GM18868 (cell line): Measurements from ENCODE around the gene DCUN1D2.

Source experiments
- ATAC-seq: cut with Tn5 transposase; IDR thresholded peaks from one replicate; pipeline ENCODE4 v1.9.1; 2021; ENCODE audit warnings: mild to moderate bottlenecking, moderate library complexity; ENCODE audit not compliant: unreplicated experiment

DCUN1D2 gene

GRCh38 chr13:113412440-113412839, 78.1 kb downstream of the DCUN1D2 start:
- ATAC-seq = no peak

DNA sequence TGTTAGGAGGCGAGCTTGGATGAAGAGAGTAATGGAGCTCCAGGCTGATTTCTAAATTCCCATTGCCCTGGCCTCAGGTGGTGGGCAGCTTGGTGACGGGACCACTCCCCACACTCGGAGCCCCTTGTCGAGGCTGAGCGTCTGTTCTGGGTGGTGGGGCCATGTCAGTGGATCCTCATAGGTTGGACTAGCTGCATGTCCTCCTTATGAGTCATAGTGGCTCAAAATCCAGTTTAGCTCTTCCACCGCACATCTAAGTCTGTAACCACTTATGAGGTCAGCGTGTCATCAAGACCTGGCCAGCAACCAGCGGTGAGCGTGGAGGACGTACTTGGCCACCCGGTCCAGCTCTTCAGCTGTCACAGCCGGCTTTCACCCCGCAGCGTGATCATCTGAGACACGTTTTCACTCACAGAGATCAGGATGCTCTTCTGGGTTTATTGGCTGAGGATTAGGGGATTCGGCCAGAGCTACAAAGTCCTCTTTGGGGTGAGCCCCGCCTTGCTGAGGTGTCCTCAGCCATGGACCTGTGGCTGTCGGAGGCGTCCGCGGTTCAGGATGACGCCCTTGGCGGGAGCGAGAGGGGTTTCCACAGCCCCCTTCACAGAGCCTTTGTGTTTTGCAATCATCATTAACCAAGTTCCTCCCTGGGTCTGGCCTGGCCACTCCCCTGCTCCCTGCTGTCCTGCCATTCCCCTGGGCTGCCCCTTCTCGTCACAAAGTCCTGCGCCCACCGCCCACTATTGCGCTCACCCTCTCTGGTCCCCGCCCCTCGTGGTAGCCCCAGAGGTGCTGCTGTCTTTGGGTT, 79.1 kb downstream of the DCUN1D2 start:
- no peak for ATAC-seq

- ATAC-seq = no peak
These were observed 79.9 kb downstream of the DCUN1D2 start for GRCh38 chr13:113410472-113411201.

DNA sequence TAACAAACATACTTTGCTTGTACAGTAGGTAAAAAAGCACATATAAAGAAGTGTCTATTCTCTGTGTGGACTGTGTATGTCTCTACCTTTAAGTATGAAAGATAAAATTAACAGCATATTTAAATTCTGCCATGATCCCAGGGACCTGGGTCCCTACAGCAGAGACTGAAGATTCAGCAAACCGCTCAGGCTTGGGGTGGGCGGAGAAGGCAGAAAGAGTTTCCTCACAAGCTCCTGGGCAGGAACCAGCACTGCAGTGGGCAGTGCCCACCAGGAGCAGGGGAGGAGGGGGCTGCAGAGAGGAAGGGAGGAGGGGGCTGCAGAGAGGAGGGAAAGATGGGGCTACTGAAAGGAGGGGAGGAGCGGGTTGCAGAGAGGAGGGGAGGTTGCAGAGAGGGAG, 81.9 kb downstream of the DCUN1D2 start:
- ATAC-seq = no peak

DNA sequence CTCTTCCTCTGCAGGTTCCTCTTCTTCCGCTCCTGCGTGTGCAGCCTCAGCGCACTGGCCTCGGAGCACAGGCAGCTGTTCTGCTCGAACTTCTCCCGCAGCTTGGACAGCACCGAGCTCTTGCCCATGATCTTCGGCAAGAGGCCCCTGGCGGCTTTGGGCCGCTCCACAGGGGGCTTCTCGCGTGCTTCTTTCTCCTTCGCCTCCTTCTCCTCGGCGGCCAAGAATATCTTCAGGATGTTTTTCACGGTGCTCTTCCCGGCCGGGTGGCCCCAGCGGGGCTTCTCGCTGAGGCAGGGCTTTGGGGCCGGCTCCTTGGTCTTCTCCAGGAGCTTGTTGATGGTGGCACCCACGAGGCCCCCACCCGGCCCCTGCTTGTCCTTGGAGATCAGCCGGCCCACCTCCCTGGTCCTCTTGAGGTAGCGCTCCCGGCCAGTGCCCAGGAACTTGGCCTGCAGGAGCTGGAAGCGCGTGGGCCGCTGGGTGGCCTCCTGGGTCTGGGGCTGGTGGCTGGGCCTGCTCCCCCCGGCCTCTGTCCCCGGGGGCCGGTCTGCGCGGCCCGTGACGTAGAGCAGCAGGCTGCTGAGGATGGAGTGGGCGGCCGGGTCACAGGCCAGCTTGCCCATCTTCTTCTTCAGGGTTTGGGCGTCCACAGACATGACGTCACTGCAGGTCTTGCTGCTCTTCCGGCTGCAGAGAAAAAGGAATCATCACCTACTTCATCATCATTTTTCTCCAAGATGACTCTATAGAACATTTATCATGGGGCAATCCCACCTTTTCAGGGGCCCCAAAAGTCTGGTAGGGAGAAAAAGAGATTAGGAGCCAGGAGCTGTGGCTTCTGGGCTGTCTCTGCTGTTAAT, 82.7 kb downstream of the DCUN1D2 start:
- no peak for ATAC-seq

DNA sequence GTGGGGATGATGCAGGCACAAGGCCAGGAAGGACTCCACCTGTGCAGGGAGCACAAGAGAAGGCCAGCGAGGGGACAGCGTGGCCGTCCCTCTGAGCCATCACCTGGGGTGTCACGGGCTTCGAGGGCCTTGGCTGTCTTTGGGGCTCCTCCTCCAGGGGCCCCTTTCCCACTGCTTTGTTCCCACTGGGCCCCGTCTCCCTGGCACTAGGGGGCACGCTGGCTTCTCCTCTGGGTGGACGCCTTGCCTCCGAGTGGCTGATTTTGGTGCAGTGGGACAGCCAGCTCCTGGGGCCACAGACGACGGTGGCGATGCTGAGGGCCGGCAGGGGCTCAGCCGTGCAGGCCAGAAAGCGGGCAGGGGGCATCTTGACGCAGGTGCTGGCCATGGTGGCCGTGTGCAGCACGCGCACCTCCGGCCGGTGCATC, 83.4 kb downstream of the DCUN1D2 start:
- no peak for ATAC-seq

GRCh38 chr13:113406321-113407102, 84.0 kb downstream of the DCUN1D2 start:
- no peak for ATAC-seq
